Trophoblast cell (in vitro differentiated cells and primary cell): ENCODE data around the gene GRM4.

ENCODE experiments used
- DNase-seq, 2 donors: peaks; one replicate each; pipeline ENCODE4 v3.0.0-alpha.2; 2016
- H2AFZ ChIP-seq: 2 replicates; pipeline ENCODE4 v1.6.1; 2013; ENCODE audit warnings: low read length, moderate library complexity, mild to moderate bottlenecking; ENCODE audit not compliant: insufficient read depth, poor library complexity
- H2AK5ac ChIP-seq: 2 replicates; pipeline ENCODE4 v1.6.1; 2013; ENCODE audit warnings: mild to moderate bottlenecking, low read length
- H2BK120ac ChIP-seq: 2 replicates; pipeline ENCODE4 v1.6.1; 2013; ENCODE audit warnings: low read length, mild to moderate bottlenecking, moderate library complexity; ENCODE audit not compliant: insufficient read depth, poor library complexity
- H2BK12ac ChIP-seq: 2 replicates; pipeline ENCODE4 v1.6.1; 2013; ENCODE audit warnings: mild to moderate bottlenecking, low read length, moderate library complexity
- H2BK5ac ChIP-seq: 2 replicates; pipeline ENCODE4 v1.6.1; 2013; ENCODE audit warnings: low read length, low read depth, moderate library complexity, mild to moderate bottlenecking; ENCODE audit not compliant: poor library complexity
- H3K14ac ChIP-seq: 2 replicates; pipeline ENCODE4 v1.6.1; 2013; ENCODE audit warnings: mild to moderate bottlenecking, low read length
- H3K18ac ChIP-seq: 2 replicates; pipeline ENCODE4 v1.6.1; 2013; ENCODE audit warnings: mild to moderate bottlenecking, low read length
- H3K23ac ChIP-seq: 2 replicates; pipeline ENCODE4 v1.6.1; 2013; ENCODE audit warnings: low read length
- H3K27ac ChIP-seq: 2 replicates; pipeline ENCODE4 v1.5.1; 2013; ENCODE audit warnings: low read depth, mild to moderate bottlenecking, inconsistent platforms, low read length, moderate library complexity
- H3K27me3 ChIP-seq: 2 replicates; pipeline ENCODE4 v1.6.1; 2013; ENCODE audit warnings: inconsistent platforms, mild to moderate bottlenecking, low read length, moderate library complexity; ENCODE audit not compliant: insufficient read depth
- H3K36me3 ChIP-seq, 2 experiments: 1 replicate in 1 of 2; 2 replicates in 1 of 2; pipeline ENCODE4 v1.6.1; 2013; ENCODE audit warnings: low read length in 2 of 2, mild to moderate bottlenecking in 2 of 2, moderate library complexity in 1 of 2; ENCODE audit not compliant: insufficient read depth in 2 of 2, control insufficient read depth in 1 of 2
- H3K4ac ChIP-seq: 2 replicates; pipeline ENCODE4 v1.6.1; 2013; ENCODE audit warnings: low read depth, mild to moderate bottlenecking, low read length, moderate library complexity
- H3K4me1 ChIP-seq, 2 experiments: 1 replicate in 1 of 2; 2 replicates in 1 of 2; pipeline ENCODE4 v1.6.1; 2013; ENCODE audit warnings: low read length in 2 of 2, mild to moderate bottlenecking in 2 of 2, moderate library complexity in 1 of 2; ENCODE audit not compliant: insufficient read depth in 2 of 2, control insufficient read depth in 1 of 2
- H3K4me2 ChIP-seq: 2 replicates; pipeline ENCODE4 v1.6.1; 2013; ENCODE audit warnings: inconsistent platforms, mild to moderate bottlenecking, low read length, moderate library complexity
- H3K4me3 ChIP-seq: 2 replicates; pipeline ENCODE4 v1.5.1; 2013; ENCODE audit warnings: mild to moderate bottlenecking, low read depth, low read length, inconsistent platforms
- H3K79me1 ChIP-seq: one replicate; pipeline ENCODE4 v1.6.1; 2013; ENCODE audit warnings: low read length
- H3K79me2 ChIP-seq: 2 replicates; pipeline ENCODE4 v1.6.1; 2013; ENCODE audit warnings: low read length, mild to moderate bottlenecking; ENCODE audit not compliant: control insufficient read depth, insufficient read depth, poor library complexity
- H3K9ac ChIP-seq: 2 replicates; pipeline ENCODE4 v1.6.1; 2013; ENCODE audit warnings: mild to moderate bottlenecking, low read length
- H3K9me3 ChIP-seq: 2 replicates; pipeline ENCODE4 v1.6.1; 2013; ENCODE audit warnings: low read depth, mild to moderate bottlenecking, control low read depth, inconsistent platforms, low read length; ENCODE audit not compliant: insufficient read depth
- H4K12ac ChIP-seq: 2 replicates; pipeline ENCODE4 v1.6.1; 2013; ENCODE audit warnings: low read depth, mild to moderate bottlenecking, low read length, moderate library complexity
- H4K8ac ChIP-seq: 2 replicates; pipeline ENCODE4 v1.6.1; 2013; ENCODE audit warnings: low read depth, mild to moderate bottlenecking, low read length, moderate library complexity
- H4K91ac ChIP-seq: one replicate; pipeline ENCODE4 v1.6.1; 2013; ENCODE audit warnings: low read depth, mild to moderate bottlenecking, low read length, moderate library complexity
- WGBS: extraction: QIAGEN DNeasy Blood & Tissue Kit; methylation state at CpG from one replicate; pipeline ENCODE4 v1.1.7; 2013; ENCODE audit warnings: missing lambda C conversion rate; ENCODE audit not compliant: insufficient read length, insufficient coverage; ENCODE audit errors: extremely low coverage; 5-methylcytosine and 5-hydroxymethylcytosine counted together

GRM4 gene

GRCh38 chr6:34031625-34032383 is 114.1 kb downstream of the GRM4 start:
- Histone ChIP-seq H2AK5ac (no peak overlapping the region), H3K79me2 (no peaks in the 10 kb centered on the region), H3K4me1 (no peaks in the 10 kb centered on the region), H3K27me3 (no peaks in the 10 kb centered on the region), H3K79me1 (no peaks in the 10 kb centered on the region), H3K27ac (no peak overlapping the region), H3K4me2 (no peak overlapping the region), H2BK12ac (no peak overlapping the region), H4K12ac (no peak overlapping the region), H3K18ac (no peak overlapping the region), H3K9me3 (no peaks in the 10 kb centered on the region), H4K91ac (no peak overlapping the region), H3K23ac (no peak overlapping the region), H3K4ac (no peak overlapping the region), H3K4me3 (no peak overlapping the region), H4K8ac (no peak overlapping the region), H2BK120ac (no peak overlapping the region), H3K36me3 (no peaks in the 10 kb centered on the region), H2AFZ (no peak overlapping the region), H2BK5ac (no peak overlapping the region), H3K14ac (no peak overlapping the region), H3K9ac (no peak overlapping the region)
- WGBS = no CpG with 5 or more reads among the region's 12 CpGs
- no peak for DNase-seq

GRCh38 chr6:34030831-34031624 is 114.9 kb downstream of the GRM4 start:
- Histone ChIP-seq H3K4ac (no peak overlapping the region), H4K8ac (no peak overlapping the region), H3K4me3 (no peak overlapping the region), H2AFZ (no peak overlapping the region), H3K18ac (no peak overlapping the region), H3K79me2 (no peaks in the 10 kb centered on the region), H4K91ac (no peak overlapping the region), H2BK5ac (no peak overlapping the region), H3K23ac (no peak overlapping the region), H3K36me3 (no peaks in the 10 kb centered on the region), H2BK120ac (no peak overlapping the region), H3K9ac (no peak overlapping the region), H3K27me3 (no peaks in the 10 kb centered on the region), H3K9me3 (no peaks in the 10 kb centered on the region), H3K4me2 (no peak overlapping the region), H3K27ac (no peak overlapping the region), H3K14ac (no peak overlapping the region), H2AK5ac (no peak overlapping the region), H3K4me1 (no peaks in the 10 kb centered on the region), H2BK12ac (no peak overlapping the region), H4K12ac (no peak overlapping the region), H3K79me1 (no peaks in the 10 kb centered on the region)
- WGBS = no CpG with 5 or more reads among the region's 9 CpGs
- DNase-seq = no peak

- H3K4me1 ChIP-seq = no peaks in the 10 kb centered on the region
- H4K12ac ChIP-seq = no peak overlapping the region
- no peak overlapping the region for H2AK5ac ChIP-seq
- H3K27ac ChIP-seq = no peak overlapping the region
- no CpG with 5 or more reads among the region's 15 CpGs for WGBS
- H3K36me3 ChIP-seq = no peaks in the 10 kb centered on the region
- no peak overlapping the region for H3K4me2 ChIP-seq
- H3K18ac ChIP-seq = no peak overlapping the region
- no peak overlapping the region for H4K91ac ChIP-seq
- H3K79me1 ChIP-seq = no peaks in the 10 kb centered on the region
- H2BK5ac ChIP-seq = no peak overlapping the region
- H3K9ac ChIP-seq = no peak overlapping the region
- H3K27me3 ChIP-seq = no peaks in the 10 kb centered on the region
- H3K4me3 ChIP-seq = no peak overlapping the region
- no peak overlapping the region for H4K8ac ChIP-seq
- H2BK12ac ChIP-seq = no peak overlapping the region
- H3K14ac ChIP-seq = no peak overlapping the region
- no peak overlapping the region for H3K23ac ChIP-seq
- H2BK120ac ChIP-seq = no peak overlapping the region
- H3K9me3 ChIP-seq = no peaks in the 10 kb centered on the region
- H3K79me2 ChIP-seq = no peaks in the 10 kb centered on the region
- H2AFZ ChIP-seq = no peak overlapping the region
- DNase-seq = no peak
- H3K4ac ChIP-seq = no peak overlapping the region
Observed at GRCh38 chr6:34029489-34030280, 116.2 kb downstream of the GRM4 start.

GRCh38 chr6:34028691-34029360 is 117.1 kb downstream of the GRM4 start:
- Histone ChIP-seq H3K4me2 (no peak overlapping the region), H3K9me3 (peaks cover 3% of the 10 kb centered on the region), H3K79me1 (no peaks in the 10 kb centered on the region), H2AK5ac (no peak overlapping the region), H3K27me3 (no peaks in the 10 kb centered on the region), H3K27ac (no peak overlapping the region), H3K14ac (no peak overlapping the region), H2BK120ac (no peak overlapping the region), H4K12ac (no peak overlapping the region), H3K4me1 (no peaks in the 10 kb centered on the region), H4K91ac (no peak overlapping the region), H3K36me3 (no peaks in the 10 kb centered on the region), H3K79me2 (no peaks in the 10 kb centered on the region), H2AFZ (no peak overlapping the region), H2BK5ac (no peak overlapping the region), H4K8ac (no peak overlapping the region), H3K4ac (no peak overlapping the region), H3K4me3 (no peak overlapping the region), H3K18ac (no peak overlapping the region), H2BK12ac (no peak overlapping the region), H3K9ac (no peak overlapping the region), H3K23ac (no peak overlapping the region)
- no CpG with 5 or more reads among the region's 18 CpGs for WGBS
- DNase-seq = no peak
